Measurements from ENCODE around the gene NOL9. TPM values are rescaled to one million over a fixed set of nuclear protein-coding genes. Genes with fewer than 3 reads are reported as not detected.

NOL9 gene
- total RNA-seq, 2 donors from 2014 or later = 15.3 to 38.9 TPM

DNA sequence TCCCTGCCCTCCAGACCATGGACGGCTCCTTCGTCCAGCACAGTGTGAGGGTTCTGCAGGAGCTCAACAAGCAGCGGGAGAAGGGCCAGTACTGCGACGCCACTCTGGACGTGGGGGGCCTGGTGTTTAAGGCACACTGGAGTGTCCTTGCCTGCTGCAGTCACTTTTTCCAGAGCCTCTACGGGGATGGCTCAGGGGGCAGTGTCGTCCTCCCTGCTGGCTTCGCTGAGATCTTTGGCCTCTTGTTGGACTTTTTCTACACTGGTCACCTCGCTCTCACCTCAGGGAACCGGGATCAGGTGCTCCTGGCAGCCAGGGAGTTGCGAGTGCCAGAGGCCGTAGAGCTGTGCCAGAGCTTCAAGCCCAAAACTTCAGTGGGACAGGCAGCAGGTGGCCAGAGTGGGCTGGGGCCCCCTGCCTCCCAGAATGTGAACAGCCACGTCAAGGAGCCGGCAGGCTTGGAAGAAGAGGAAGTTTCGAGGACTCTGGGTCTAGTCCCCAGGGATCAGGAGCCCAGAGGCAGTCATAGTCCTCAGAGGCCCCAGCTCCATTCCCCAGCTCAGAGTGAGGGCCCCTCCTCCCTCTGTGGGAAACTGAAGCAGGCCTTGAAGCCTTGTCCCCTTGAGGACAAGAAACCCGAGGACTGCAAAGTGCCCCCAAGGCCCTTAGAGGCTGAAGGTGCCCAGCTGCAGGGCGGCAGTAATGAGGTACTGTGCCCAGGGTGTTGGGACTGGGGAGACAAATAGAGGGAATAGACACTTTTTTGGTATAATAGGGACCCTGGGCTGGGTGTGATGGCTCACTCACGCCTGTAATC, 26.5 kb upstream of the NOL9 start:
- peak overlapping the region; percentile 93 for H3K4me3 ChIP-seq
- no peaks in the 10 kb centered on the region for H3K27me3 ChIP-seq (replicated peaks; ENCODE audit: insufficient read depth)
- no peaks in the 10 kb centered on the region for H3K9me3 ChIP-seq
- TF ChIP-seq, protein P1, sequence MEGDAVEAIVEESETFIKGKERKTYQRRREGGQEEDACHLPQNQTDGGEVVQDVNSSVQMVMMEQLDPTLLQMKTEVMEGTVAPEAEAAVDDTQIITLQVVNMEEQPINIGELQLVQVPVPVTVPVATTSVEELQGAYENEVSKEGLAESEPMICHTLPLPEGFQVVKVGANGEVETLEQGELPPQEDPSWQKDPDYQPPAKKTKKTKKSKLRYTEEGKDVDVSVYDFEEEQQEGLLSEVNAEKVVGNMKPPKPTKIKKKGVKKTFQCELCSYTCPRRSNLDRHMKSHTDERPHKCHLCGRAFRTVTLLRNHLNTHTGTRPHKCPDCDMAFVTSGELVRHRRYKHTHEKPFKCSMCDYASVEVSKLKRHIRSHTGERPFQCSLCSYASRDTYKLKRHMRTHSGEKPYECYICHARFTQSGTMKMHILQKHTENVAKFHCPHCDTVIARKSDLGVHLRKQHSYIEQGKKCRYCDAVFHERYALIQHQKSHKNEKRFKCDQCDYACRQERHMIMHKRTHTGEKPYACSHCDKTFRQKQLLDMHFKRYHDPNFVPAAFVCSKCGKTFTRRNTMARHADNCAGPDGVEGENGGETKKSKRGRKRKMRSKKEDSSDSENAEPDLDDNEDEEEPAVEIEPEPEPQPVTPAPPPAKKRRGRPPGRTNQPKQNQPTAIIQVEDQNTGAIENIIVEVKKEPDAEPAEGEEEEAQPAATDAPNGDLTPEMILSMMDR (IDR thresholded peaks at IDR 0.05) = no peak
- no peak for ATAC-seq (ENCODE audit: insufficient number of reproducible peaks, low FRiP score, low read depth)
- DNase-seq (ENCODE audit: low spot score) = no peak
- peaks cover 16 to 34% of the 10 kb centered on the region in 2 donors for H3K4me1 ChIP-seq (ENCODE audit: control insufficient read depth in 1 of 2, low read depth in 2 of 2)
- peak overlapping the region; percentile 91 to 93 for H3K27ac ChIP-seq
- H3K36me3 ChIP-seq = no peaks in the 10 kb centered on the region

DNA sequence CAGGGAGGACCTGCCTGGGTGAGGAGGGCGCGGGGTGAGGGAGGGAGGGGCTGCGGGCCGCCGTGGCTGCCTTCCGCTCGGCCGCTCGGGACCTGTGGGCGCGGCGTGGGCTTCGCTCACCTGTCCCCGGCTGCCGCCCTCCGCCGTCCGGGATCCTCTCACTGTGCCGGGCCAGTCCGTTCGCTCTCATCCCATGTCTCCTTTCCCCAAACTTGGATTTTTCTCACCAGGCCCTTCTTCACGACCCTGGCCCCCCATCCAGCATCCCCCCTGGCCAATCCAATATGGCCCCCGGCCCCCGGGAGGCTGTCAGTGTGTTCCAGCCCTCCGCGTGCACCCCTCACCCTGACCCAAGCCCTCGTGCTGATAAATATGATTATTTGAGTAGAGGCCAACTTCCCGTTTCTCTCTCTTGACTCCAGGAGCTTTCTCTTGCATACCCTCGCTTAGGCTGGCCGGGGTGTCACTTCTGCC, 25.8 kb upstream of the NOL9 start:
- peak overlapping the region; percentile 93 for H3K4me3 ChIP-seq
- H3K27me3 ChIP-seq (replicated peaks; ENCODE audit: insufficient read depth) = no peaks in the 10 kb centered on the region
- no peaks in the 10 kb centered on the region for H3K36me3 ChIP-seq
- DNase-seq (ENCODE audit: low spot score) = no peak
- H3K27ac ChIP-seq = peak overlapping the region; percentile 91 to 93
- TF ChIP-seq, protein P1 (IDR thresholded peaks at IDR 0.05) = no peak
- H3K9me3 ChIP-seq = no peaks in the 10 kb centered on the region
- peaks cover 16 to 34% of the 10 kb centered on the region in 2 donors for H3K4me1 ChIP-seq (ENCODE audit: control insufficient read depth in 1 of 2, low read depth in 2 of 2)
- no peak for ATAC-seq (ENCODE audit: insufficient number of reproducible peaks, low FRiP score, low read depth)

DNA sequence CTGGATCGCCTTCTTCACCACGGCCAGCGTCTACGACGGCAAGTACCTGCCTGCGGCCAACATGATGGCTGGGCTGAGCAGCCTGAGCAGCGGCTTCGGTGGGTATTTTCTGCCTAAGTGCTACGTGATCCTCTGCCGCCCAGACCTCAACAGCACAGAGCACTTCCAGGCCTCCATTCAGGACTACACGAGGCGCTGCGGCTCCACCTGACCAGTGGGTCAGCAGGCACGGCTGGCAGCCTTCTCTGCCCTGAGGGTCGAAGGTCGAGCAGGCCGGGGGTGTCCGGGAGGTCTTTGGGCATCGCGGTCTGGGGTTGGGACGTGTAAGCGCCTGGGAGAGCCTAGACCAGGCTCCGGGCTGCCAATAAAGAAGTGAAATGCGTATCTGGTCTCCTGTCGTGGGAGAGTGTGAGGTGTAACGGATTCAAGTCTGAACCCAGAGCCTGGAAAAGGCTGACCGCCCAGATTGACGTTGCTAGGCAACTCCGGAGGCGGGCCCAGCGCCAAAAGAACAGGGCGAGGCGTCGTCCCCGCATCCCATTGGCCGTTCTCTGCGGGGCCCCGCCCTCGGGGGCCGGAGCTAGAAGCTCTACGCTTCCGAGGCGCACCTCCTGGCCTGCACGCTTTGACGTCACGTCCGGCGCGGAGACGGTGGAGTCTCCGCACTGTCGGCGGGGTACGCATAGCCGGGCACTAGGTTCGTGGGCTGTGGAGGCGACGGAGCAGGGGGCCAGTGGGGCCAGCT, 25.2 kb upstream of the NOL9 start, which contains the start of gene ZBTB48:
Gene ZBTB48 (plus strand): TSS at position 621 of the 745 bp plus-strand sequence. CDS start 616 bp downstream, outside the sequence.
- ATAC-seq (ENCODE audit: insufficient number of reproducible peaks, low FRiP score, low read depth) = peak; percentile 86
- no peaks in the 10 kb centered on the region for H3K27me3 ChIP-seq (replicated peaks; ENCODE audit: insufficient read depth)

DNA sequence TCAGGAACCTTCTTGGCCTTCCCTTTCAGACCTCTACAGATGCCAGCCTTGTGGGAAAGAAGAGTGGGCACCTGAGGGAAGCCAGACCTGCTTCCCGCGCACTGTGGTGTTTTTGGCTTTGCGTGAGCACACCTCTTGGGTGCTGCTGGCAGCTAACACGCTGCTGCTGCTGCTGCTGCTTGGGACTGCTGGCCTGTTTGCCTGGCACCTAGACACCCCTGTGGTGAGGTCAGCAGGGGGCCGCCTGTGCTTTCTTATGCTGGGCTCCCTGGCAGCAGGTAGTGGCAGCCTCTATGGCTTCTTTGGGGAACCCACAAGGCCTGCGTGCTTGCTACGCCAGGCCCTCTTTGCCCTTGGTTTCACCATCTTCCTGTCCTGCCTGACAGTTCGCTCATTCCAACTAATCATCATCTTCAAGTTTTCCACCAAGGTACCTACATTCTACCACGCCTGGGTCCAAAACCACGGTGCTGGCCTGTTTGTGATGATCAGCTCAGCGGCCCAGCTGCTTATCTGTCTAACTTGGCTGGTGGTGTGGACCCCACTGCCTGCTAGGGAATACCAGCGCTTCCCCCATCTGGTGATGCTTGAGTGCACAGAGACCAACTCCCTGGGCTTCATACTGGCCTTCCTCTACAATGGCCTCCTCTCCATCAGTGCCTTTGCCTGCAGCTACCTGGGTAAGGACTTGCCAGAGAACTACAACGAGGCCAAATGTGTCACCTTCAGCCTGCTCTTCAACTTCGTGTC, 24.5 kb upstream of the NOL9 start:
- Histone ChIP-seq H3K27ac (peak overlapping the region; percentile 90 to 93), H3K36me3 (no peaks in the 10 kb centered on the region), H3K4me3 (peak overlapping the region; percentile 93), H3K9me3 (no peaks in the 10 kb centered on the region), H3K4me1 (ENCODE audit: control insufficient read depth in 1 of 2, low read depth in 2 of 2) (peaks cover 16 to 27% of the 10 kb centered on the region in 2 donors), H3K27me3 (replicated peaks; ENCODE audit: insufficient read depth) (no peaks in the 10 kb centered on the region)
- DNase-seq (ENCODE audit: low spot score) (no peak), ATAC-seq (ENCODE audit: insufficient number of reproducible peaks, low FRiP score, low read depth) (no peak)
- TF ChIP-seq, protein P1 (IDR thresholded peaks at IDR 0.05) = no peak

More for the DNA sequence above, 25.2 kb upstream of the NOL9 start, which contains the start of gene ZBTB48:
- peaks cover 16 to 33% of the 10 kb centered on the region in 2 donors for H3K4me1 ChIP-seq (ENCODE audit: control insufficient read depth in 1 of 2, low read depth in 2 of 2)
- H3K4me3 ChIP-seq = peak within 1 kb of the TSS; percentile 93
- TF ChIP-seq, protein P1 (IDR thresholded peaks at IDR 0.05) = no peak
- peak within 1 kb of the TSS; percentile 91 to 93 for H3K27ac ChIP-seq
- no peaks in the 10 kb centered on the region for H3K9me3 ChIP-seq
- H3K36me3 ChIP-seq = no peaks in the 10 kb centered on the region
- peak; percentile 97 for DNase-seq (ENCODE audit: low spot score)

Measured in thoracic aorta (tissue), 2 donors.